IPS-18c (cell line): ENCODE data around the gene ZCCHC24.

Experiments used
- H3K4me3 ChIP-seq: 2 replicates; pipeline ENCODE4 v1.7.0; 2013; ENCODE audit warnings: low read depth, mild to moderate bottlenecking, low read length, moderate library complexity; ENCODE audit not compliant: insufficient read depth
- H3K9me3 ChIP-seq: one replicate; pipeline ENCODE4 v1.6.1; 2013; ENCODE audit warnings: mild to moderate bottlenecking, low read length, moderate library complexity; ENCODE audit not compliant: control insufficient read depth, insufficient read depth

Gene ZCCHC24

DNA sequence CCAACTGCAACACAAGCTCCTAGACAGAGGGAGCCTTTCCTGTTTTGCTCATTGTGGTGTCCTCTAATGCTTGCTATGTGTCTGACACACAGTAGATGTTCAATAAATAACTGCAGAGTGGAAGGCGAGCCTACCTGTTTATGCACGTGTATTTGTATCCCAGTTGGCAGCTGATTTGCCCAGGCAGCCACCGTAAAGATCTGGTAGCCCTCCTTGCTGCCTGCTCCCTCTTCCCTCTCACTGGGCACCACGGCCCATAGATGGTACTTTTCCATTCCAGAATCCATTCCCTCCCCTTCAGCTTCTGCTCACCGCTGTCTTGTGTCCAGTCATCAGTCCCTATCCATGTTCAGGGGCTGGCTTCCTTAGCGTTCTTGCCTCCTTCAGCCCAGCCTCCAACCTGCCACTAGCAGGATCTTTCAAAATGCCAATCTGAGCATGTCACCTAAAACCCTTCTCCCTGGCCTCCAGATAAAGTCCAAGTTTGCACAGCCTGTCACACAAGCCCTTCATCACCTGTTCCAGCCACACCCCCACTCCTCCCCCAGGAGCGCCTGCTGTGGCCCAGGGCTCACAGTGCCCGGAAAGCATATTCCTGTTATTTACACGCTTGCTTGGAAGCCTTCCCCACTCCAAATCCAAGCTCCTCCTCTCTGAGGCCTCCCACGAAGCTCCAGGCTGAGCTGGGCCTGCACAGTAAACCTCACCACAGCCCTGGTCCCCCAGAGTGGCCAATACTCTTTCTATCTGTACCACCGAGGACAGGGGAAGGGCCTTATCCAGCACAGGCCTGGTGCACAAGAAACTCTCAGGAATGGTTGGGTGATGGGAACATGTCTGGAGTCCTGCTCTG is 21.0 kb downstream of the ZCCHC24 start:
- Histone ChIP-seq H3K4me3 (no peak overlapping the region), H3K9me3 (no peaks in the 10 kb centered on the region)

- Histone ChIP-seq H3K9me3 (no peaks in the 10 kb centered on the region), H3K4me3 (no peak overlapping the region)
Measured at GRCh38 chr10:79422178-79422892, 23.1 kb downstream of the ZCCHC24 start.

DNA sequence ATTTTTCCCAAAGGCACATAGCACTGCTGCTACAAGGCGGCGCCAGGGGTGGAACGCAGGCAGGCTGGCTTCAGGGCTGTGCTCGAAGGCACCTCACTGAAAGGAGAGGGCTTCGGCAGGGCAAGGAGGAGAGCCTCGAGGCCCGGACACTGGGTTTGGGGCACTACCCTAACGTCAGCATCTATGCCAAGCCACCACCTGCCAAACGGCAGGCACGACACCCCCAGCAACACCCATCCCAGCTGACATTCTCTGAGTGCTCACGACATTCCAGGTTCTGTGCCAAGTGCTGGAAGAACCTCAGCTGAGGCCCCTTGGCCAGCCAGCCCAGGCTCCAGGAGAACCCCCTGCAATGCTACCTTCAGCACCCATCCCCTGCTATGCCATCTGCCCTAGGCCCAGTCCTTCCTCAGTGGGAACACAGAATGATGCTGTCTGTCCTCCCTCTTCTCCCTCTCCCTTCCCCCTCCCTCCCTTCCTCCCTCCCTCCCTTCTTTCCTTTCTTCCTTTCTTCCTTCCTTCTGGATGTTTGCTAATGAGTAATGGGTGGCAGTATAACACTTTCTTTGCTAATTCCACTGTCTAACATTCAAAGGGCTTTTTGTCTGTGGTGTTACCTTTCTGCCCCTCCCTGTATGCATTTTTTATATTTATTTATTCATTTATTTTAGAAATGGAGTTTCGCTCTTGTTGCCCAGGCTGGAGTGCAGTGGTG is 24.3 kb downstream of the ZCCHC24 start:
- H3K9me3 ChIP-seq: no peaks in the 10 kb centered on the region
- no peak overlapping the region for H3K4me3 ChIP-seq

GRCh38 chr10:79418886-79419595 is 26.4 kb downstream of the ZCCHC24 start:
- H3K9me3 ChIP-seq: no peaks in the 10 kb centered on the region
- H3K4me3 ChIP-seq: no peak overlapping the region

GRCh38 chr10:79418274-79418673 is 27.1 kb downstream of the ZCCHC24 start:
- H3K9me3 ChIP-seq: no peaks in the 10 kb centered on the region
- H3K4me3 ChIP-seq: no peak overlapping the region

DNA sequence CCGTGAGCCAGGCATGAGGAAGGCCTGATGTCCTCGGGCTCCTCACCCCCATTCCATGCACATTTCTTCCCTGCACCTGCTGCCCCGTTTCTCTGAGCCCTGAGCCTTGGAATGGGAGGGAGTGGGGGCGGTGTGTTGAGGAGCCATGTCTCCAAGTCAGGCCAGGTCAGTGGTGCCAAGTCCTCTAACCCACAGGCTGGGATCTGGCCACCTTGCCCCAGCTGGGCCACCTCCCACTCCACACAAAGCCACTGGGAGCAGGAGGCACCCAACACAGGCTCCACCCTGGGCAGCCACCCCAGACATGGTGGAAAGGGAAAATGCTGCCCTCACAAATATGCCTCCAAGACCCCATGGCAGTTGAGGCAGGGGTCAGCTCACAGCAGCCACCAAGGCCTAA is 27.7 kb downstream of the ZCCHC24 start:
- H3K9me3 ChIP-seq: no peaks in the 10 kb centered on the region
- H3K4me3 ChIP-seq: no peak overlapping the region

GRCh38 chr10:79417266-79417665 is 28.2 kb downstream of the ZCCHC24 start:
- no peak overlapping the region for H3K4me3 ChIP-seq
- no peaks in the 10 kb centered on the region for H3K9me3 ChIP-seq

DNA sequence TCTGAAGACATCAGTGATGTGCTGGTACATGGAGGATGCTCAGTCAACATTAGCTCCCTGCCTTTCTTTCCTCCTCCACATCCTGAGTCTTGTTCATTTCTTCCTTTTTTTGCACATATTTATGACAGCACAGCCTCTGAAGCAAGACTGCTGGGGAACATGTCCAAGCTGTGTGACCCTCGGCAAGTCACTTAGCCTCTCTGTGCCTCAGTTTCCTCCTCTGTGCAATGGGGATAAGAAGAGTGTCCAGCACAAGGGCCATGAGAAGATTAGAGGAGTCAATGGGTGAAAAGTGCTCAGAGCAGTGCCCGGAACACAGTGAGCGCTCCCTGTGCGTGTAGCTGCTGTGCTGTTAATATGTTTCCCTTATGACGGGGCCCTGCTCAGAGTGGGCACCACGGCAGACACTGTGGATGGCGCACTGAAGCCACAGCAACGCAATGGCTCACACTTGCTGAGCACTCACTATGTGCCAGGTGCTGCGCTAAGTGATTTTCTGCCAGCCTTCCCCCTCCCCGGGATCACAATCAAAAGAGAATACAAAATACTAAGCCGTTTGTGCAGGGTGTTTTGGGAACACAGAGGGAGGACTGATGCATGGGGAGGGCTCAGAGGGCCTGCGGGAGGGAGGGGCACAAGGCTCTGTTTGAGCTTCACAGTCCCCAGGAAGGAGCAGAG is 28.7 kb downstream of the ZCCHC24 start:
- H3K4me3 ChIP-seq: no peak overlapping the region

GRCh38 chr10:79415736-79416577 is 29.5 kb downstream of the ZCCHC24 start:
- no peaks in the 10 kb centered on the region for H3K9me3 ChIP-seq
- no peak overlapping the region for H3K4me3 ChIP-seq

More for the DNA sequence above, 28.7 kb downstream of the ZCCHC24 start:
- no peaks in the 10 kb centered on the region for H3K9me3 ChIP-seq

DNA sequence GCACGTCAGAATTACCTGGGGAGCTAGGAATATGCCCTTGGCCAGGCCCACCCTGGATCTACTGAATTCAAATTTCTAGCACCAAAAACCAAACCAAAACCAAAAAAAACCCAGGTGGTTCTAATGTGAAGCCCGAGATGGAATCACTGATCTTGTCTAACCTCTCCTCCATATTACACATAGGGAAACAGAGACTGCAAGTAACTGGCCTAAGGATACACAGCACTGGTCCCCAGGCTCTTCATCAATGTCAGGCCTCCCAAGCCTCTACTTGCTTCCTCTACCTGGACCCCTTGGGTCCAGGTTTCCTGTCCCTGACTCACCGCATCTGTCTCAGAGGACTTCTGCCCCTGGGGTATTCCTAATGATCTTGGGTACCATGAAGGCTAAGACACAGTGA is 30.7 kb downstream of the ZCCHC24 start:
- Histone ChIP-seq H3K9me3 (no peaks in the 10 kb centered on the region), H3K4me3 (no peak overlapping the region)

DNA sequence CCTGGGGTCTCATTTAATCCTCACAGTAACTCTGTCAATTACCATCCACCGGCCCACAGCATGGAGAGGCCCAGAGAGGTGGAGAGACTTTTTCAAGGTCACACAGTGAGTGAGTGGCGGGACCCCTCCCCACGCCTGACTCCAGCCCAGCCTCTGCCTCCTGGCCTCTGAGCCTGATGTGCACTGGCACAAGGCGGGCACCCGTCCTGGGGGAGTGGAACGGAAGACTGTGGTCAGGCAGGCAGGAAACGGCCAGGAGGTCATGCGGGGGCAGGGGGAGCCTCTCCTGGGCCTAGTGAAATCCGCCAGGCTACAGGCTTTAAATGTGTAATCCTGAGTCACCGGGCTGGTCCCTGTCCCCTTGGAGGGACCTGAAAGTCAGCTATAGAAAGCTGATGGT is 32.2 kb downstream of the ZCCHC24 start:
- Histone ChIP-seq H3K4me3 (no peak overlapping the region), H3K9me3 (no peaks in the 10 kb centered on the region)

GRCh38 chr10:79412516-79412915 is 32.9 kb downstream of the ZCCHC24 start:
- Histone ChIP-seq H3K4me3 (no peak overlapping the region), H3K9me3 (no peaks in the 10 kb centered on the region)

DNA sequence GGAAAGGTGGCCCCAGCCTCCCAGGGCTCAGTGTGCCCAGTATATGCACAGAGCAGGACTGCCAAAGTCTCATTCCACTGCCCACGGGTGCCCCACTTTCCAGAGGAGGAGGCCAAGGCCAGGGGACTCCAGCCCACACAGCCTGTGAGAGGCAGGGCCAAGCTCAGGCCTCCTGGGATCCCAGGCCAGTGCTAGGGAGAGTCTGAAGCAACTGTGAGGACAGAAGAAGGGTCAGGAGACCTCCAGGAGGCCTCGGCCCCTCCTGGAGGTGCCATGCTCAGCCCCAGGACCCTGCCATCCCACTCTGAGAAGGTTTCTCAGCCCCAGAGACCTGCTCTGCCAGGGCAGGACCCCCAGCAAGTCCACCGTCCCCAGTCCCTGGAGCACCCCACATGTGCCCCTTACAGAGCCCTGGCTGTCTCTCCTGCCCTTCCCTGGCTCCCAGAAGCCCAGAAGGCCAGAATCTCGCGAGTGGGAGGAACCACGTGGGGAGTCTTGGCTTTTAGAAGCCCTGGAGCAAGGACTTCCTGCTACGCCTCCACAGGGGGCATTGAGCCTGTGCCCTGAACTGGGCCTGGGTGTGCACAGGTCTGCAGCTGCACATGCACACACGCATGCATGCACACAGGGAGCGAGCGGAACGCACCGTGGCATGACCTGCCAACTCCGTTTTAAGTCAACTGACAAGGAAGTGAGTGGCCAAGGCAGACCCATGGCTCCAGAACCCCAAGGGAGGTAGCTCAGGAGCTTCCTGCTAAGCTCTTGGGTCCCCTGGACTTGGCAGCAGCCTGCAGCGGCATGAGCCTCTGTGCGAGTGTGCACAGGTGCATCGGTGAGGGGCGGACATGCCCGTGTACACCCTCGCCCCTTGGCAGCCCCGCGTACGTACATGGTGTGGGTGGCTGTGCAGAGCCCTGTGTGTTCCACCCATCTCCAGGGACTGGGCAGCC is 33.6 kb downstream of the ZCCHC24 start:
- H3K9me3 ChIP-seq: no peaks in the 10 kb centered on the region
- H3K4me3 ChIP-seq: no peak overlapping the region

GRCh38 chr10:79410315-79411094 is 34.9 kb downstream of the ZCCHC24 start:
- no peak overlapping the region for H3K4me3 ChIP-seq
- no peaks in the 10 kb centered on the region for H3K9me3 ChIP-seq
